Measurements from ENCODE around the gene TUBGCP3.

Gene TUBGCP3

DNA sequence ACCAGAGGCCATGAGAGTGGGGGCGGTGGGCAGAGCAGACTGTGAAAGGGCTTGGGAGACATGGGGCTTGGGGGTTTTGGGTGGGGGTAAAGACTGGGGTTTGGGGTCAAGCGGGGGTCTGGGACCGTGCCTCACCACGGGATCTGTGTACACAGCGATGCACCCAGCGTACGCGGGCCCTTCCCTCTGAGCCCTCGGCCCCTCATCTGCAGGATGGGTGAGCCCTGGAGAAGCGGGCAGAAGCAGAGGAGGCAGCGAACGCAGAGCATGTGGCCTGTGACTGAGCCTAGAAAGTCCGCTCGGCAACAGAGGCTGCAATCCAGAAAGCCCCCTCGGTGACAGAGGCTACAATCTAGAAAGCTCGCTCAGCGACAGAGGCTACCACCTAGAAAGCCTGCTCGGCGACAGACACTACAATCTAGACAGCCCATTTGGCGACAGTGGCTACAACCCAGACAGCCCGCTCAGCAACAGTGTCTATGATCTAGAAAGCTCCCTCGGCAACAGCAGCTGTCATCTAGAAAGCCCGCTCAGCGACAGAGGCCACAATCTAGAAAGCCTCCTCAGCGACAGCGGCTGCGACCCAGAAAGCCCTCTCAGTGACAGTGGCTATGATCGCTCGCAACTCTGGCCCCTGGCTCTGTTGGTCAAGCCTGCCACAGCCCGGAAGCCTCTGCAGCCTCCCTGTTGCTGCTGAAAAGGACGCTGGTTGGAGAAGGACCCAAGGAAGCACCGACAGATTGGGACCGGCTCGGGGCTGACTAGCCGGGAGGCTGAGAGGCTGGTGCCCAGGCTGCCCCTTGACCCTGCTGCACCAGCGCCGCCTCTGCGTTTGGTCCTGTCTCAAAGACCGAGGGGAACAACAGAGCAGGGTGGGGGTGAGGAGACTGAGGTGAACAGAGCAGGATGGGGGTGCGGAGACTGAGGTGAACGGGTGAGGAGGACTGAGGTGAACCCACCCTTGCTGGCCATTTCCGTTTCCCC, 143.2 kb downstream of the TUBGCP3 start:
- DNase-seq (ENCODE audit: low read depth in 1 of 2, low spot score in 1 of 2) = no peak

DNA sequence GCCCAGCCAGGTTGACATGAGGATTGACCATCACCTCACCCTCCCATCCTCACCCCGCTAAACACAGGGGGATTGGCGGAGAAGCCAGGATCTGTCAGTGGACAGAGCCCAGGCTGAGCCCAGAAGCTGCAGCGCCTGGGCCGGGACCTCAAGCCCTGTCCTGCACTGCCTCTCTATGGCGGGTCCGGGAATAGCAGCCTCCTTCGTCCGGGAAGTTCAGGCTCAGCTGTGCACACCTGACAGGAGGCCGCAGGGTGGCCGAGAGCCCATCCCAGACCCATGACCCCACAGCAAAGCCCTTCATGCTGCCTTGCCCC, 144.0 kb downstream of the TUBGCP3 start:
- DNase-seq (ENCODE audit: low read depth in 1 of 2, low spot score in 1 of 2) = no peak

DNA sequence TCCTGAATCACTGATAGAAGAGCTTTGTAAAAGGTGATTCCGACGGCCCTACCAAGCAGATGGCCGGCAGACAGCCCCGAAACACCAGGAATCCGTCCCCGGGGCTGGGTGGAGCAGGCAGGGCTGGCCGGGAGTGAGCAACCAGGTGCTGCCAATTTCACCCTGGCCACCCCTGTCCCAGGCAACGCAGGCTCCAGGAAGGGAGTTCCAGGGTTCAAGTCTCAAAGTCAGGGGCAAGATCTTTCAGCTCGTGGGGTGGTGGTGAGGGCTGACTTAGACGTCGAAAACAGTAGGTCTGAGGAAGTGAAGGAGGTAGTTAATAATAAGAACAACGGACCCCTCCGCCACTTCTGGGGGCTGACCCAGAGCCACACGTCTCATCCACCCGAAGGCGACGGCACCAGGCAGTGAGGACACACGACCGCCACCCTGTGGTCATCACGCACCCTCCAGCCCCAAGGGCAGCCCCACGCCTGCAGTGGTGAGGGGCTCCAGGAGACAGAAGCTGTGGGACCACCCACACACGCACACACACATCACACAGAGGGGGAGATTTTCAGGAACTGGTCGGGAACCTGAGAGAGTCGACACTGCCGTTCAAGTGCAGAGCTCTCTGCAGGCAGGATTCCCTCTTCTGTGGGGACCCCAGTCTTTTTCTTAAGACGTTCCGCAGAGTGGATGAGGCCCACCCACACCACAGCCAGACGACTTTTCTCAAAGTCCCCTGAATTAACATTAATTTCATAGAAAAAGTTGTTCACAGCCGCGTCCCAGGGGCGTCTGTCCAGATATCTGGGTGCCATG, 144.6 kb downstream of the TUBGCP3 start:
- no peak for DNase-seq (ENCODE audit: low read depth in 1 of 2, low spot score in 1 of 2)

DNA sequence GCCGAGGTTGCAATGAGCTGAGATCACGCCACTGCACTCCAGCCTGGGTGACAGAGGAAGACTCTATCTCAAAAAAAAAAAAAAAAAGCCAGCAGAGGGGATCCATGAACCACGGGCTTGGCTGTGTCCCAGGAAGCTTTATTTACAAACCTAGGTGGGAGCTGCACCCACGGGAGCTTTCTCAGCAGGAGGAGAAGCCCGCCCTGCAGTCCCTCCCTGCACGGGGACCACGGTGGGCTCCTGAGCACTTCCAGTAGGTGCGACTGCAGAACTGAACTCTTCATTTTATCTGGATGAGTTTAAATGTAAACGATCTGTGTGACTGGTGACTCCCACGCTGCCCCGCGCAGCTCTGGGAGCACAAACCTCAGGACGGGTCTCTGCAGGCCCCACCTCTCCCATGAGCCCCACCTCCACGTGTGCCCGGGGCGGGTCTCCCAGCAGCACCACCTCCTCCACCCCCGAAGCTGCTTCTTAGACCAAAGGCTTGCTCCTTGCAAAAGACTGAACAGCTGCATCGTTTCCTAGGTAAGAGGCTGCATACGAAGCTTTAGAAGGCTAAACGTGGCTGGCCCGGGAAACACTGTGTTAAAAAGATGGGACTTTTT, 145.4 kb downstream of the TUBGCP3 start:
- no peak for DNase-seq (ENCODE audit: low read depth in 1 of 2, low spot score in 1 of 2)

DNA sequence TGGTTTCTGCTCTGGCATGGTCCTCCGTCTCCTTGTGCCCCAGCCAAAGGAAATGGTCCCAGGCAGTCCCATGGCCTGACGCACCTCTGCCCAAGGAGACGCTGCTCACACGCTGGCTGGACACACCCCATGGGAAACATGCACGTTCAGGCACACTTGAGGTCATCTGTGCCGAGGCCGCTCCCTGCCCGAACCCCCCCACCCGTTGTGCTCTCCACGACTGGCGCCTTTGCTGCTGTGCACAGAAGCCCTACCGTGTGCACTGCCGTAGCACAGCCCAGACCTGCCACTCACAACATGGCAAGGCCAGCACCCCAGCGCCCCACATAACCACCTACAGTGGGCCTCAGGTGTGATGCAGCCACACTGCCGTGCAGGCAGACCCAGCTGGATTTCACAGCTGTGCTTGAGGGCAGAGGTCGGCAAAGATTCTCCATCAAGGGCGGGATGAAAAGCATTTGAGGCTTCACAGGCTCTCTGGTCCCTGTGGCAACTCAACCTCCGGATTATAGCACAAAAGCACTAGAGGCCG, 146.1 kb downstream of the TUBGCP3 start:
- no peak for DNase-seq (ENCODE audit: low read depth in 1 of 2, low spot score in 1 of 2)

DNA sequence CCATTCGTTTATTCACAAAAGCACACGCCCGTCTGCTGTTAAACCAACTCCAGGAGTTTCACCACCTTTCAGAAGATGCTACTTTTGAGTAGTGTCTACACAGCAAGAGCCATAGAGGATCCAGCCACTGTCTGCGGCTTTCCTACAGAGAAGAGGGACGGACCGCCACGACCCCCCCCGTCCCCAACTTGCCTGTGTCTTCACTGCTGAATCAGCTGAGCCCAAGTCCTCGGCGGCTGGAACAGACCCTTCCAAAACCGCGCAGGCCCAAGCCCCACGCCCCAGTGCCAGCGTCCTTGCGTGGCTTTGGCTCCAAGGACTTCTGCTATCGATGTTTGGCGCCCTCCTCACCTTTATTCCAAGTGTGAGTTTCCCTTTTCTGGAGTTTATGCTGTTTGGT, 146.7 kb downstream of the TUBGCP3 start:
- DNase-seq (ENCODE audit: low read depth in 1 of 2, low spot score in 1 of 2) = no peak

DNA sequence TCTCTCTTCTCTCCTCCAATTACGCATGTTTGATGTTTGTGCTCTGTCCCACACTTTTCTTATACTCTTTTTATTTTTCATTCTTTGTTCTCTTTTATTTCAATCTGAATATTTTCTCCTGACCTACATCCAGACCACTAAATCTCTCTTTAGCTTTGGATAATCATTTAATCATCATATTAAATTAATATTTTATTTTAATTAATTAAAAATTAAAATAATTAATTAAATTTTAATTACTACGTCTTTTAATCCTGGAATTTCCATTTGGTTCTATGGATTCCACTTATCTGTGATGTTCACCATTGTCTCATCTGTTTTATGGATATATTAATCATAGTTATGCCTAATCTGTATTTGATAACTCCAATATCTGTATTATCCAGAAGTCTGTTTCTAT, 149.4 kb downstream of the TUBGCP3 start:
- DNase-seq (ENCODE audit: low read depth in 1 of 2, low spot score in 1 of 2) = no peak

DNA sequence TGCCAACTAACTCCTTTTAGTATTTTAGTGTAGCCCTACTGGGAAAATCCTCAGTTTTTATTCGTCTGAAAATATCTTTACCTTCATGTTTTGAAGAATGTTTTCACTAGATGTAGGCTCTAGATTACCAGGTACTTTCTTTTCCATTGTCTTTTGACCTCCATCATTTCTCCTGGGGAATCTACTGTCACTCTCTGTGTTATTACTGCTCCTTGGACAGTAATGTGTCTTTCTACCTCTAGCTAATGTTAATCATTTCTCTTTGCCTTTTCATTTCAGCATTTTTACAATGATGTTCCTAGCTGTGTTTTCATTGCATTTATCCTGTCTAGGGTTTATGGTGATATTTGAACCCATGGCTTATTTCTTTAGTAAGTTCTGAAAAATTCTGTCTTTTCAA, 149.9 kb downstream of the TUBGCP3 start:
- DNase-seq (ENCODE audit: low read depth in 1 of 2, low spot score in 1 of 2) = no peak

DNA sequence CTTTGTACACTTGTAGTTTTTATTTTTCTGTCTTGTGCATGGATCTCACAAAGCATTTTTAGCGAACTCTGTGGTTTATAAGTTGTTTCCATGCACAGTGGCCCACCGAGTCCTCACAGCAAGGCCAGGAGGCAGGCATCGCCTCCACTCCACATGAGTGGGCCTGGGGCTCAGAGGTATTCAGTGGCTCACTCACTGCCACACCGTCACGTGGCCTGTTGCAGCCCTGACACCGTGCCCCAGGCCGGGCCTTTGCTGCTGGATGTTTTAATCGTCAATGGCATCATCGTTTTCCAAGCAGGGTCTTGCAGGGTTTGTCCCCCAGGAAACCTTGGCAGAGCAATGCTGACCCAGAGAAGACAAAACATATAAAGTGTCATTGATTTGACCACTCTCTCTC, 152.0 kb downstream of the TUBGCP3 start:
- no peak for DNase-seq (ENCODE audit: low read depth in 1 of 2, low spot score in 1 of 2)
